HepG2 (cell line): Measurements from ENCODE around the gene SOX11.

ENCODE experiments used
- EP300 ChIP-seq, 3 experiments: sonication (generic) in 1 of 3; formaldehyde crosslinking in 1 of 3; IDR thresholded peaks; 2 replicates each; pipeline versions ENCODE4 v1.5.1 to v1.6.1; 2011 to 2020; ENCODE audit warnings: low read depth in 2 of 3, low read length in 2 of 3, borderline replicate concordance in 1 of 3, improper control_type of control experiment in 1 of 3, mild to moderate bottlenecking in 1 of 3, missing genetic modification reagents in 1 of 3, moderate library complexity in 1 of 3
- FOXA1 ChIP-seq, 2 experiments: fragments of 450-650 bp in 1 of 2; sonication (generic) in 1 of 2; formaldehyde crosslinking in 1 of 2; IDR thresholded peaks; 2 replicates each; pipeline versions ENCODE4 v1.4.0 to v1.6.1; 2016 to 2020; ENCODE audit warnings: missing genetic modification reagents in 1 of 2
- FOXC1 ChIP-seq: sonication (generic); formaldehyde crosslinking; IDR thresholded peaks from 2 replicates; pipeline ENCODE4 v1.8.0; 2022; ENCODE audit warnings: mild to moderate bottlenecking, missing genetic modification reagents, borderline replicate concordance
- GTF2F1 ChIP-seq: fragments of 150-350 bp; IDR thresholded peaks from 2 replicates; pipeline ENCODE4 v1.6.1; 2014; ENCODE audit warnings: low read length
- PHB2 ChIP-seq: fragments of 450-650 bp; IDR thresholded peaks from 2 replicates; pipeline ENCODE4 v1.6.1; 2018; ENCODE audit not compliant: partially characterized antibody
- PHF21A ChIP-seq: sonication (generic); formaldehyde crosslinking; IDR thresholded peaks from 2 replicates; pipeline ENCODE4 v1.5.0; 2020; ENCODE audit warnings: mild to moderate bottlenecking, missing genetic modification reagents
- TCF7L2 ChIP-seq: IDR thresholded peaks from 2 replicates; pipeline ENCODE4 v1.6.1; 2011; ENCODE audit warnings: mild to moderate bottlenecking, low read depth, low read length, moderate library complexity
- ZFP36 ChIP-seq: fragments of 150-350 bp; IDR thresholded peaks from 2 replicates; pipeline ENCODE4 v1.6.1; 2018; ENCODE audit warnings: borderline replicate concordance, low read length, low read depth; ENCODE audit not compliant: partially characterized antibody
- ZFX ChIP-seq: sonication (generic); formaldehyde crosslinking; IDR thresholded peaks from 2 replicates; pipeline ENCODE4 v1.4.0; 2020; ENCODE audit warnings: mild to moderate bottlenecking, low read depth, missing genetic modification reagents, moderate library complexity
- ZNF260 ChIP-seq: sonication (generic); formaldehyde crosslinking; IDR thresholded peaks from 2 replicates; pipeline ENCODE4 v1.4.0; 2020; ENCODE audit warnings: missing genetic modification reagents, low read depth, mild to moderate bottlenecking, borderline replicate concordance
- ZNF337 ChIP-seq: sonication (generic); formaldehyde crosslinking; IDR thresholded peaks from 2 replicates; pipeline ENCODE4 v1.5.1; 2020; ENCODE audit warnings: missing genetic modification reagents, low read depth, mild to moderate bottlenecking, borderline replicate concordance
- ZNF558 ChIP-seq: sonication (generic); formaldehyde crosslinking; IDR thresholded peaks from 2 replicates; pipeline ENCODE4 v1.9.0; 2022; ENCODE audit warnings: mild to moderate bottlenecking, missing genetic modification reagents, borderline replicate concordance
- TF ChIP-seq, protein P1 (sequence below): sonication (generic); formaldehyde crosslinking; IDR thresholded peaks from 2 replicates; pipeline ENCODE4 v1.5.0; 2020; ENCODE audit warnings: mild to moderate bottlenecking, missing genetic modification reagents, moderate library complexity
- TF ChIP-seq, protein P2 (sequence below), 2 experiments: IDR thresholded peaks; 2 replicates each; pipeline ENCODE4 v1.6.1; 2011 to 2012; ENCODE audit warnings: low read length in 2 of 2, borderline replicate concordance in 1 of 2, low read depth in 1 of 2, mild to moderate bottlenecking in 1 of 2, moderate library complexity in 1 of 2

DNA sequence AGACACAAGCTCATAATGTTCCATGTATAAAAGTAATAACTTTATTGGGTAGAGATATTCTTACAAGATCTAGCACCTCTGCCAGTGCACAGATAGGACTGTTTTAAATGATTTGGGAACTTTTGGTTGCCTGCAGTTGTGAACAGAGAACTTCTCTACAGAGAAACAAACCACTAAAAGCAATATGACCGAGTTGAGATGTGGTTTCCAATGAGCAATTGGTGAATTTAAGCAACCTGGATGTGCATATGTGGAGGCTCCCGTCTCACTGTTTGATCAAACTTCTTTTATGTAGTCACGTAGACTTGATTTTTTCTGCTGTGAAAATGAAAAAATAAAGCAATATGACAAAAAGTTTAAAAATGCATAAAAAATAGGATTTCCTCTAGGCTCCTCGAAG lies 7.8 kb downstream of the SOX11 start:
- TF ChIP-seq ZFP36 (no peak), FOXC1 (no peak), ZNF558 (no peak), ZNF260 (CRISPR knock-in tag) (no peak), PHB2 (no peak), ZFX (CRISPR knock-in tag) (no peak), FOXA1 (IDR thresholded peaks at IDR 0.05) (no peak), FOXA1 (CRISPR knock-in tag; IDR thresholded peaks at IDR 0.05) (no peak), ZNF337 (CRISPR knock-in tag) (no peak), TCF7L2 (no peak), PHF21A (no peak), EP300 (IDR thresholded peaks at IDR 0.05; ENCODE audit: low read depth in 2 of 2, low read length in 2 of 2) (no peak), EP300 (CRISPR knock-in tag; IDR thresholded peaks at IDR 0.05; ENCODE audit: borderline replicate concordance) (no peak), GTF2F1 (no peak)
- TF ChIP-seq, protein P1, sequence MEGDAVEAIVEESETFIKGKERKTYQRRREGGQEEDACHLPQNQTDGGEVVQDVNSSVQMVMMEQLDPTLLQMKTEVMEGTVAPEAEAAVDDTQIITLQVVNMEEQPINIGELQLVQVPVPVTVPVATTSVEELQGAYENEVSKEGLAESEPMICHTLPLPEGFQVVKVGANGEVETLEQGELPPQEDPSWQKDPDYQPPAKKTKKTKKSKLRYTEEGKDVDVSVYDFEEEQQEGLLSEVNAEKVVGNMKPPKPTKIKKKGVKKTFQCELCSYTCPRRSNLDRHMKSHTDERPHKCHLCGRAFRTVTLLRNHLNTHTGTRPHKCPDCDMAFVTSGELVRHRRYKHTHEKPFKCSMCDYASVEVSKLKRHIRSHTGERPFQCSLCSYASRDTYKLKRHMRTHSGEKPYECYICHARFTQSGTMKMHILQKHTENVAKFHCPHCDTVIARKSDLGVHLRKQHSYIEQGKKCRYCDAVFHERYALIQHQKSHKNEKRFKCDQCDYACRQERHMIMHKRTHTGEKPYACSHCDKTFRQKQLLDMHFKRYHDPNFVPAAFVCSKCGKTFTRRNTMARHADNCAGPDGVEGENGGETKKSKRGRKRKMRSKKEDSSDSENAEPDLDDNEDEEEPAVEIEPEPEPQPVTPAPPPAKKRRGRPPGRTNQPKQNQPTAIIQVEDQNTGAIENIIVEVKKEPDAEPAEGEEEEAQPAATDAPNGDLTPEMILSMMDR (CRISPR knock-in tag), result no peak
- TF ChIP-seq, protein P2, sequence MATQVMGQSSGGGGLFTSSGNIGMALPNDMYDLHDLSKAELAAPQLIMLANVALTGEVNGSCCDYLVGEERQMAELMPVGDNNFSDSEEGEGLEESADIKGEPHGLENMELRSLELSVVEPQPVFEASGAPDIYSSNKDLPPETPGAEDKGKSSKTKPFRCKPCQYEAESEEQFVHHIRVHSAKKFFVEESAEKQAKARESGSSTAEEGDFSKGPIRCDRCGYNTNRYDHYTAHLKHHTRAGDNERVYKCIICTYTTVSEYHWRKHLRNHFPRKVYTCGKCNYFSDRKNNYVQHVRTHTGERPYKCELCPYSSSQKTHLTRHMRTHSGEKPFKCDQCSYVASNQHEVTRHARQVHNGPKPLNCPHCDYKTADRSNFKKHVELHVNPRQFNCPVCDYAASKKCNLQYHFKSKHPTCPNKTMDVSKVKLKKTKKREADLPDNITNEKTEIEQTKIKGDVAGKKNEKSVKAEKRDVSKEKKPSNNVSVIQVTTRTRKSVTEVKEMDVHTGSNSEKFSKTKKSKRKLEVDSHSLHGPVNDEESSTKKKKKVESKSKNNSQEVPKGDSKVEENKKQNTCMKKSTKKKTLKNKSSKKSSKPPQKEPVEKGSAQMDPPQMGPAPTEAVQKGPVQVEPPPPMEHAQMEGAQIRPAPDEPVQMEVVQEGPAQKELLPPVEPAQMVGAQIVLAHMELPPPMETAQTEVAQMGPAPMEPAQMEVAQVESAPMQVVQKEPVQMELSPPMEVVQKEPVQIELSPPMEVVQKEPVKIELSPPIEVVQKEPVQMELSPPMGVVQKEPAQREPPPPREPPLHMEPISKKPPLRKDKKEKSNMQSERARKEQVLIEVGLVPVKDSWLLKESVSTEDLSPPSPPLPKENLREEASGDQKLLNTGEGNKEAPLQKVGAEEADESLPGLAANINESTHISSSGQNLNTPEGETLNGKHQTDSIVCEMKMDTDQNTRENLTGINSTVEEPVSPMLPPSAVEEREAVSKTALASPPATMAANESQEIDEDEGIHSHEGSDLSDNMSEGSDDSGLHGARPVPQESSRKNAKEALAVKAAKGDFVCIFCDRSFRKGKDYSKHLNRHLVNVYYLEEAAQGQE (IDR thresholded peaks at IDR 0.05; ENCODE audit: borderline replicate concordance in 1 of 2, low read depth in 1 of 2, low read length in 2 of 2), result no peak
